HEK293 (cell line): ENCODE data around the gene CLEC4G.

Experiments
- CTCF ChIA-PET: fragments of 350-600 bp; formaldehyde crosslinking; extraction: SDS; loops from one replicate; lab custom pipeline; 2021; ENCODE audit warnings: antibody characterized with exemption; lab: Yijun Ruan, JAX
- POLR2A ChIA-PET: fragments of 300-600 bp; formaldehyde crosslinking; extraction: SDS; loops from one replicate; lab custom pipeline; 2020; ENCODE audit warnings: antibody characterized with exemption, inconsistent platforms; lab: Yijun Ruan, JAX
- H3K27ac ChIP-seq: fragments of 200-500 bp; sonication (Bioruptor generic); 2 replicates; pipeline ENCODE4 v1.5.1; 2014; ENCODE audit warnings: low read depth, low read length, control low read depth, inconsistent platforms; ENCODE audit errors: extremely low read depth
- H3K36me3 ChIP-seq, 2 experiments: fragments of 200-500 bp in 1 of 2; sonication (Bioruptor generic) in 1 of 2; 1 replicate in 1 of 2; 2 replicates in 1 of 2; pipeline ENCODE4 v1.5.1; 2014 to 2017; ENCODE audit warnings: inconsistent platforms in 2 of 2, low read length in 2 of 2; ENCODE audit not compliant: control insufficient read depth in 2 of 2, insufficient read depth in 1 of 2
- H3K4me1 ChIP-seq: fragments of 200-500 bp; sonication (Bioruptor generic); 2 replicates; pipeline ENCODE4 v1.5.1; 2014; ENCODE audit warnings: mild to moderate bottlenecking, low read length, inconsistent platforms; ENCODE audit not compliant: control insufficient read depth, insufficient read depth
- H3K4me3 ChIP-seq: 2 replicates; pipeline ENCODE4 v1.5.1; 2011; ENCODE audit warnings: low read depth, mild to moderate bottlenecking, control low read depth, low read length, moderate library complexity
- H3K9me3 ChIP-seq: fragments of 200-500 bp; sonication (Bioruptor generic); 2 replicates; pipeline ENCODE4 v1.5.1; 2014; ENCODE audit warnings: low read depth, low read length, inconsistent platforms; ENCODE audit not compliant: control insufficient read depth, insufficient read depth
- EGR2 ChIP-seq: fragments of 450-650 bp; formaldehyde crosslinking; IDR thresholded peaks from 2 replicates; pipeline ENCODE4 v1.5.1; 2016; ENCODE audit warnings: low read depth, missing biosample characterization, missing genetic modification characterization
- HIC1 ChIP-seq: fragments of 450-650 bp; formaldehyde crosslinking; IDR thresholded peaks from 2 replicates; pipeline ENCODE4 v1.5.1; 2016; ENCODE audit warnings: missing biosample characterization, missing genetic modification characterization
- KLF17 ChIP-seq: fragments of 450-650 bp; formaldehyde crosslinking; IDR thresholded peaks from 2 replicates; pipeline ENCODE4 v1.5.1; 2016; ENCODE audit warnings: missing biosample characterization, missing genetic modification characterization
- KLF8 ChIP-seq: fragments of 450-650 bp; formaldehyde crosslinking; IDR thresholded peaks from 2 replicates; pipeline ENCODE4 v1.5.1; 2016; ENCODE audit warnings: missing biosample characterization, missing genetic modification characterization
- OVOL3 ChIP-seq: fragments of 450-650 bp; formaldehyde crosslinking; IDR thresholded peaks from 2 replicates; pipeline ENCODE4 v1.5.1; 2016; ENCODE audit warnings: missing biosample characterization, missing genetic modification characterization
- SCRT1 ChIP-seq: fragments of 450-650 bp; formaldehyde crosslinking; IDR thresholded peaks from 2 replicates; pipeline ENCODE4 v1.5.1; 2016; ENCODE audit warnings: missing biosample characterization, missing genetic modification characterization, borderline replicate concordance
- SETDB1 ChIP-seq: IDR thresholded peaks from one replicate; pipeline ENCODE4 v1.6.1; 2017; ENCODE audit warnings: mild to moderate bottlenecking, low read length, moderate library complexity, mixed read lengths; ENCODE audit not compliant: insufficient read length
- ZBTB10 ChIP-seq: fragments of 450-650 bp; formaldehyde crosslinking; IDR thresholded peaks from 2 replicates; pipeline ENCODE4 v1.5.1; 2016; ENCODE audit warnings: missing biosample characterization, missing genetic modification characterization
- ZBTB20 ChIP-seq: fragments of 450-650 bp; formaldehyde crosslinking; IDR thresholded peaks from 2 replicates; pipeline ENCODE4 v1.5.1; 2016; ENCODE audit warnings: missing biosample characterization, missing genetic modification characterization
- ZNF24 ChIP-seq: fragments of 450-650 bp; formaldehyde crosslinking; IDR thresholded peaks from 2 replicates; pipeline ENCODE4 v1.5.1; 2016; ENCODE audit warnings: missing biosample characterization, missing genetic modification characterization
- ZNF266 ChIP-seq: fragments of 450-650 bp; formaldehyde crosslinking; IDR thresholded peaks from 2 replicates; pipeline ENCODE4 v1.5.1; 2016; ENCODE audit warnings: missing biosample characterization, missing genetic modification characterization, low read depth
- ZNF274 ChIP-seq, 2 experiments: fragments of 200-500 bp in 1 of 2; fragments of 450-650 bp in 1 of 2; sonication (Bioruptor generic) in 1 of 2; formaldehyde crosslinking in 1 of 2; IDR thresholded peaks; 2 replicates each; pipeline versions ENCODE4 v1.5.1 to v1.6.1; 2014 to 2016; ENCODE audit warnings: borderline replicate concordance in 1 of 2, inconsistent platforms in 1 of 2, low read length in 1 of 2, missing biosample characterization in 1 of 2, missing genetic modification characterization in 1 of 2
- ZNF292 ChIP-seq: fragments of 450-650 bp; formaldehyde crosslinking; IDR thresholded peaks from 2 replicates; pipeline ENCODE4 v1.5.1; 2016; ENCODE audit warnings: low read depth, missing biosample characterization, missing genetic modification characterization, borderline replicate concordance
- ZNF48 ChIP-seq: fragments of 450-650 bp; formaldehyde crosslinking; IDR thresholded peaks from 2 replicates; pipeline ENCODE4 v1.5.1; 2016; ENCODE audit warnings: missing biosample characterization, missing genetic modification characterization
- ZNF510 ChIP-seq: fragments of 450-650 bp; formaldehyde crosslinking; IDR thresholded peaks from 2 replicates; pipeline ENCODE4 v1.5.1; 2018; ENCODE audit warnings: mild to moderate bottlenecking, missing genetic modification characterization, missing biosample characterization; ENCODE audit not compliant: insufficient replicate concordance
- ZNF571 ChIP-seq: fragments of 450-650 bp; formaldehyde crosslinking; IDR thresholded peaks from 2 replicates; pipeline ENCODE4 v1.5.0; 2017; ENCODE audit warnings: missing biosample characterization, missing genetic modification characterization
- ZNF623 ChIP-seq: fragments of 450-650 bp; formaldehyde crosslinking; IDR thresholded peaks from 2 replicates; pipeline ENCODE4 v1.5.1; 2016; ENCODE audit warnings: missing biosample characterization, missing genetic modification characterization
- ZNF629 ChIP-seq: fragments of 450-650 bp; formaldehyde crosslinking; IDR thresholded peaks from 2 replicates; pipeline ENCODE4 v1.5.1; 2017; ENCODE audit warnings: missing biosample characterization, missing genetic modification characterization
- ZNF654 ChIP-seq: fragments of 450-650 bp; formaldehyde crosslinking; IDR thresholded peaks from 2 replicates; pipeline ENCODE4 v1.5.1; 2016; ENCODE audit warnings: low read depth, missing biosample characterization, missing genetic modification characterization
- ZNF677 ChIP-seq: fragments of 450-650 bp; IDR thresholded peaks from 2 replicates; pipeline ENCODE4 v1.5.0; 2018; ENCODE audit warnings: missing biosample characterization, mild to moderate bottlenecking, missing genetic modification characterization, moderate library complexity
- ZNF76 ChIP-seq: fragments of 450-650 bp; formaldehyde crosslinking; IDR thresholded peaks from 2 replicates; pipeline ENCODE4; 2016; ENCODE audit warnings: low read depth, missing biosample characterization, missing genetic modification characterization, borderline replicate concordance
- ZNF768 ChIP-seq: fragments of 450-650 bp; formaldehyde crosslinking; IDR thresholded peaks from 2 replicates; pipeline ENCODE4 v1.5.1; 2018; ENCODE audit warnings: missing biosample characterization, mild to moderate bottlenecking, missing genetic modification characterization

CLEC4G gene

GRCh38 chr19:7733376-7733775, 1.5 kb upstream of the CLEC4G start:
- TF ChIP-seq ZBTB20 (tag by site-specific recombination) (no peak), ZNF76 (tag by site-specific recombination) (no peak), ZNF292 (tag by site-specific recombination) (no peak), ZBTB10 (tag by site-specific recombination) (no peak), ZNF654 (tag by site-specific recombination) (no peak), ZNF266 (tag by site-specific recombination) (no peak), ZNF623 (no peak), SETDB1 (no peak), ZNF677 (tag by site-specific recombination) (no peak), ZNF48 (tag by site-specific recombination) (no peak), ZNF274 (IDR thresholded peaks at IDR 0.05; ENCODE audit: low read length) (no peak), ZNF274 (tag by site-specific recombination; IDR thresholded peaks at IDR 0.05; ENCODE audit: borderline replicate concordance) (no peak), ZNF24 (tag by site-specific recombination) (no peak), ZNF571 (tag by site-specific recombination) (no peak), KLF17 (tag by site-specific recombination) (no peak), ZNF629 (tag by site-specific recombination) (no peak), OVOL3 (tag by site-specific recombination) (no peak), SCRT1 (tag by site-specific recombination) (no peak), KLF8 (tag by site-specific recombination) (no peak)
- TF ChIP-seq, all 188 proteins: peak for 0
- H3K36me3 ChIP-seq = no peaks in the 10 kb centered on the region
- no peaks in the 10 kb centered on the region for H3K4me1 ChIP-seq
- no peak overlapping the region for H3K27ac ChIP-seq
- H3K4me3 ChIP-seq = no peak overlapping the region
- H3K9me3 ChIP-seq = no peaks in the 10 kb centered on the region
- ChIA-PET CTCF (interaction anchor here (0.7 kb wide), 1 partner anchor 318 kb away, joined by 5 read pairs; no protein-coding TSS in a partner anchor), POLR2A (no interaction called here)

GRCh38 chr19:7731615-7732014, 295 bp downstream of the CLEC4G start:
- Histone ChIP-seq H3K36me3 (no peaks in the 10 kb centered on the region), H3K4me3 (no peak overlapping the region), H3K9me3 (no peaks in the 10 kb centered on the region), H3K4me1 (no peaks in the 10 kb centered on the region), H3K27ac (no peak overlapping the region)
- no peak for TF ChIP-seq ZNF510 (tag by site-specific recombination)
- TF ChIP-seq ZNF768 (tag by site-specific recombination) = peak; percentile 34; the same call in 1 of the 2 replicates
- TF ChIP-seq HIC1 (tag by site-specific recombination) = no peak
- TF ChIP-seq ZNF571 (tag by site-specific recombination) = no peak
- no peak for TF ChIP-seq EGR2 (tag by site-specific recombination)
- CTCF ChIA-PET = no interaction called here
- POLR2A ChIA-PET = no interaction called here
